Stimulated activated CD8-positive, alpha-beta memory T cell treated with anti-CD3 and anti-CD28 coated beads, Interleukin-4, amount 100 ng/mL, for 24 hours (primary cell): ENCODE data around the gene PLA1A.

Experiments
- DNase-seq: peaks from one replicate; pipeline ENCODE4 v3.0.0-alpha.2; 2020; ENCODE audit warnings: low read depth

PLA1A gene

GRCh38 chr3:119637679-119638477 lies 40.2 kb downstream of the PLA1A start:
- DNase-seq = no peak

DNA sequence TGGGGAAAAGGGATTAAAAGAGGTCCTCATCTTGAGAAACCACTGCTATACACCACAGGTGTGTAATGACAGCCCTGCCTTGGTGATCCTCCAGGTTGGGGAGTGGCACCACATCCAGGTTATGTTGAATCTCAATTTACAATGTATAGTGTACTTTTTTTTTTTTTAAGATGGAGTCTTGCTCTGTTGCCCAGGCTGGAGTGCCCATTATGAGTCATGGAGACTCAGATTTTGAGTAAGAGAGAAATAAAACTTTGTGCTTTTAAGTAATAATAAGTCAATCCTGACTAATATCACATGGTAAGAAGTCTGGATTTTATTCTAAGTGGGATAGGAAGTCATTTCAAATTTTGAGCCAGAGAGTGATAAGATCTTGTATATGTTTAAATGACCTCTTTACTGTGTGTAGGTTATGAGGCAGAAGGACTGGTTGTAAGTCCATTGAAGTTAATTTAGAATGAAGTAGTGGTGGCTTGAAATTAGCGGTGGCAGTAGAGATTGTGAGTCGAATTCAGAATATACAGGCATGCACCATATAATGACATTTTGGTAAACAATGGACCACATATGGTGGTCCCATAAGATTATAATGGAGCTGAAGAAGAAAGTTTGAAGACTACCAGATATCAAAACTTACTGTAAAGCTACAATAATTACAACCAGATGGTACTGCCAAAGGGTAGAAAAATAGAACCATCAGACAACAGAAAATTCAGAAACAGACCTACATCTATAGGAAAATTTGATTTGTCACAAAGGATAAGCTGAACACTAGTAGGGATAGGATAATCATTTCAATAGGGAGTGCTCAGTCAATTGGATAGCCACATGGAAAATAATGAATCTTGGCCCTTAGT lies 42.0 kb downstream of the PLA1A start:
- DNase-seq = no peak

GRCh38 chr3:119641416-119641815 lies 43.7 kb downstream of the PLA1A start:
- DNase-seq = no peak

- no peak for DNase-seq
These were observed 45.2 kb downstream of the PLA1A start for GRCh38 chr3:119642746-119643473.

- no peak for DNase-seq
These were observed 45.8 kb downstream of the PLA1A start for GRCh38 chr3:119643528-119643927.

DNA sequence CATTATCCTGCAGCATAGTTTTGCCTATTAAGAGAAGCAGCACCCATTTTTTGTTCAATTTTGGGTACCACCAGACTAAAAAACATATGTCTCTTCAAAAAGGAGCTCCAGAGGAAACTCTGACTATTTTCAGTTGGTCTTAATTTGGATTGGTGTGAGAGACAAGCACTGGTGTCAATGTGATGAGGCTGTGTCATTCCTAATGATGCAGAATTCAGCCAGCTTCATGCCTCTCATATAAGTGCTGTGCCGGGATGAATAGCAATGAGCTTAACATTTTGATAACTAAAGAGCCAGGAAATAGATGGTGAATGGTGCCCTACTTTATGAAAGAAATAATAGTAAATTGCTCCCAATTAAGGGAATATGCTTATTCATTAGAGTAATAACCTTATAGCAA lies 46.8 kb downstream of the PLA1A start:
- DNase-seq = no peak

DNA sequence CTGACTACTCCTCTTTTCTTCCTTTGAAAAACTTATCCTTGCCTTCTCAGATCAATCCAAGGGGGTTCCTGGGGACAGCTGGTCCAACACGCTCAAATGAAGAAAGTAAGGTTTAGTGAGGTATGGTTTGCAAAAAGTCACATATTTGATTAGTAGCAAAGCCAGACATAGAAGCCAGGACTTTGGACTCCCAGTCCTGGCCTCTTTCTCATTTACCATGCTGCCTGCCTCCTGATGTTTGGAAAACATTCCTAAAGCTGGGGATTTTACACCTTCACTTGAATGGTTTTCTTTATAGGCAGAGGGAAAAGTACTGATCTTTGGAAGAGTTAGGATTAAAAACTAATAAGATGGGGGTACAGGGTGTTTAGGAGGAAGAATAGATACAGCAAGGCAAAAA lies 48.1 kb downstream of the PLA1A start:
- no peak for DNase-seq

- DNase-seq = no peak
These were observed 49.5 kb downstream of the PLA1A start for GRCh38 chr3:119647171-119647570.

DNA sequence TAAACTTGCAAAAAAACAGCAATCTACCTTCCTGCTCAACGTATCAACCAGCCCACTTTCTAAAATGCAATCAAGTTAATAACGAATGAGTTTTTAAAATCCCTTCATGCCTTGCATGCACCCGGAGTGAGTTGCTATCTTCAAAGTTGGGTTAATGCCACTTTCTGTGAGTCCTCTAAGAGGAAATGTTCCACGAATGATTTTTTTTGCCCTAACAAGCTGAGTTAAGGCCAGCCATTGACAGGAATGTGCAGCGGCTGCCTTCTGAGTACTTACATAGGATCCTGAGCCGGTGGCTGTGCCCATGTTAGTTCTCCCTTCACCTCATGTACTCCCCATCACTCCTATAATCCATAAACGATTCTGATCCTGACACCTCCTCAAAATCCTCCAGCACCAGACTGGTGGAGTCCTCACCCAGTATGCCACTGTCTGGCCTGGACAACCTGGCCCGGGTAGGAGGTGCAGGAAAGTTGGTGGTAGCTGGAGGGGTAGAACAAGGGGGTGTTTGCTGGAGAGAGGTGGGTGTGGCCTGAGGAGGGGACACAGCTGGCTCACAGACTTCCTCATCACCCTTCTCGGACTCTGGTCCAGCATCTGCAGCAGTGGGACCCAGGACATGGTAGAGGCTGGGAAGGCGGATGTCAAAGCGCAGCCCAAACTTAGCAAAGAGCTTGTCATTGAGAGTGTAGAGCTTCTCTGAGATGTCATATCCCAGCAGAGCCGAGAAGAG lies 50.3 kb downstream of the PLA1A start:
- DNase-seq = no peak

DNA sequence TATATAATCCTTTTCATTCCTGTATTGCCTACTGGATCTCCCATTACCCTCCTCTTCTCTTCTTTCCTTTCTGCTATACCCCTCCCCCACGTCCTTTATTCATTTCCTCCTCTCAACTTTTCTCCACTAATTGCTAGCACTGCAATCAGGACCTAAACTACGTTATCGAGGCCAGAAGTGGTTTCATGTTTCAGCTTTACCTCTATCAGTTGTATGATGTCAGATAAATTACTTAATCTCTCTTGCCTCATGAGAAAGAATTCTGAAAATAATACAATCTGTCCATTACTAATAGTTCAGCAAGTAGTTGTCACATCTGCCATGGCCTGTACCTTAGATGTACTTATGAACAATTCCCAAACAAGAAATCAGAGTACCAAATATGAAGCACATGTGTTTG lies 52.1 kb downstream of the PLA1A start:
- DNase-seq = no peak

DNA sequence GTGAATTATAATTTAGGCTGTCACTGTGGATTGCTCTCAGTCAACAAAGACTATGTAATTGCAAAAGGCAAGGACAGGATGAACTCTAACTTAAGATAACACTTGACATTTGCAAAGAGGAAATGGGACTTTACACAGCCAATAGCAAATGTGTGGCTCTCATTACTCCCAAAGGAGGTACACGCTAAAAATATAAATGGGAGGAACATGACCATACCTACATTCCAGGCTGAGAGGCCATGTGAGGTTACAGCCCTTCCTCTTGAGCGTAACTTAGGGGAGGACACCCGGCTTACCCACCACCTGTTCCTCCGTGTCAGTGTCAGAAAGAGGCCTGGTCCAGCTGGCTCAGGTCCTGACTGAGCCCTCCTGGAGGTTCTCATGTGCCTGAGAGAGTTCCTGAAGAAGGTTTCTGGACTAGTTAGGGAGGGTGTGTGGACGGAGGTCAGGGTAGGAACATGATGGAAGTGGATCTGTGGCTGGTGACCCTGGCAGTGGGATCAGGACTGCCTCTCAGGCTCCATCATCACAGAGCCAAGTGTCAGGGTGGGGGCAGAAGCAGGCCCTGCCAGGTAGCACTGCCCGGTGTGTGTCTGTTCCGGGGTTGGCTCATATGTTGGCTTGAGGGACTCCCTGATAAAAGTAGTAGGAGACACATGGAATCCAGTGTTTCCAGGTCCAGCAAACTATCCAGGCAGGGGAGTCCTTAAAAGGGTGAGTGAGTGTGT lies 54.8 kb downstream of the PLA1A start:
- DNase-seq = no peak

DNA sequence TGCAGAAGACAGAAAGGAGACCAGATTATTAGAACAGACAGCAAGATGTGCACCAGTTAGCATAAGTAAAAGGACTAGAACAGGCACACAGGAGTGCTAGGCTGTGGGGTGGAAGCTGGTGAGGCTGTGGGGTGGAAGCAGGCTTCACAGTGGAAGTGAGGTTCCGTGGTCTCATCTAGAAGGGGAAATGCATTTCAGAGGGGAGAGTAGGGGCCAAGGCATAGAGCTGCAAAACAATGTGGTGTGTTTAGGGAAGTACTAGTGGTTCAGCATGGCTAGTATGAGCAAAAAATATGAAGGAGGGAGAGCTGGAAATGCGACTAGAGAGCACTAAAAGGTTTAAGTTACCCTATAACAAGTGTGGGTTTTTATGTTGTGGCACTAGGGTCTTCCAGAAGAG lies 56.2 kb downstream of the PLA1A start:
- DNase-seq = no peak

DNA sequence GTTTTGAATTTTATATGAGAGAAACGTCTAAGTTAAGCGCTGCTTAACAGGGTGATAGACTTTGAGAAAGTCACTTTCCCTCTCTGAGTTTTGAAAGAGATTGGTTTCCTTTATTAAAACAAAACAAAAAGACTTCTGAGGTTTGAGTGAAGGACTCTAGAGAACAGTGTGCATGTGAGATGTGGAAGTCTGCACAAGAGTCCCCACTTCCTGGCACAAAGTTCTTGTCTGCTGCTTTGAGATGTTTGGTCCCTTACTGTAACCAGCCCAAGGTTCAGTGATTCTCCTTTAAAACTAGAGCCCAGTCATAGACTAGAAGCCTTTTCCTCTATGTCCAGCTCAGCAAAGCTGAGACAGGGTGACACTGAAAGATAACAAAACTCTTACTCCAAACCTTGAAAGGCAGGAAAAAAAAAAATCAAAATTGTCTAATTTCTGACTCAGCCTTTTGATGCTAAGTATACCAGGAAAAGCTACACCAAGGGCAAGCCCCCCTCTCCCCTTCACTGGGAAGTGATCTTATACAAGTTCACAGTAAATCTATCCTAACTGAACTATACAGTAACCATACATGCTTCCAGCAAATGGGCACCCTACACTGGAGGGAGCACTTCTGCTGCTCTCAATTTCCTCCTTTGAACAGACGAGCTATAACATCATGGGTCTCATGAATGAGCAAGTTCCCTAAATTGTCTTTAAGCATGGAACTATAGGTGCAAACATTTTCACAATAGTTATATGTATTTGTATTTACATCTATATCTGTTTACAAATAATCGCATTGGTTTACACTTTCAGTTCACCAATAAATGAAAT lies 60.4 kb downstream of the PLA1A start:
- DNase-seq = no peak

DNA sequence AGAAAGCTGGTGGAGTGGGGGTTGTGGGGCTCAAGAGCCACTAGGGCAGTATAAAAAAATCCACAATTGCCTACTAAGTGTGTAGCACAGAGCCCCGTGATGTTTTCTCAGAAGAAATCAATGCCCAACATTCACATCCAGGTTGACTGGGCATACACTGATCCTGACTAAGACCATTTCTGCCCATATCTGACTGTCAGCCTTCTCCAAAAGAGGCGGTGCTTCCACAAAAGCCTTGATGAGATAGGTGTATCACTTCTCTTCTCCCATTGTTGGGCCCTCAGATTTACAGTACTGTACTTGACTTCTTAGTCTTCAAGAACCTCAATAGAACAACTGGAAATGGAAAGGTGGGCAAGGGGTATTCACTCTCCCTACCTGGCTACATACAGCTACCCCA lies 61.3 kb downstream of the PLA1A start:
- DNase-seq = no peak

- no peak for DNase-seq
These were observed 62.1 kb downstream of the PLA1A start for GRCh38 chr3:119659606-119660291.

DNA sequence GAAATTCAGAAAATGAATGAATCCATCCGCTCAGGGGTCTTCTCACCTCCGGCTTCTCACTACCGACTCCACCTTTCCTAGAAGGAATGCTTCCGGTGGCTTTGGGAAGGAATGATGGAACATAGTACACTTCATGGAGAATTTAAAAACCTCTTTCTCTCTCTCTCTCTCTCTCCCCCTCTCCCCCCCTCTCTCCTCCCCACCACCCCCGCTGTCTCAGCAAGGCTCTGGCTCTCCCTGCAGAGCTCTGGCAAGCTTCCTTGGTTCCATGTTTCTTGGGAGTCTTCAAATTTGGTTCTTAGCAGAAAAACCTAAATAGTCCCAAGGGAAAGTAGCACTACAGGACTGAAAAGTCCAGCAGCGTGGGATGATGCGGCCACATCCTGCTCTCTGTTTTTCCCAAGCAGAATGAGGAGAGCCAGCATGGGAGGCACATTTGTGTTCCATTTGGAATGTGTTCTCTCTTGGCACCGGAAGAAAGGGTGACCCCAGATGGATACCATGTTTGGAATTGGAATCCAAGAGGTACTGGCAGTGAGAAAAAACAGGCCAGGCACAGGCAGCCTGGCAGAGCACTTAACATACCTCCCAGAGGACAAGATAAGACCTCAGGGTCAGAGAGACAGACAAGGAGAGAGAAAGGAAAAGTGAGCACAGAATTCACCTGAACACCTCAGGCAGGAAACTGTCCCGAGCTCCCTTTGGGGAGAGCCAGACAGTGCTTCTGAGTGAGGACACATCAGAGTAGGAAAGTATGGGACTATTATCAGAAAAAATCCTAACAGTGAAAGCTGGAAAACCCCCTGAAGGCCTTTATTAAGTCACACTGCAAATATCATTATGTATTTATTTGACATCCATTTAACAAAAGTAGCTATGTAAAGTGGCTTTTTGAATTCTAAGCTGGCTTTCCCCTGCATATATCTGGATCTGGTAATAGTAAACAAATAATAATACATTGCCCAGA lies 63.1 kb downstream of the PLA1A start, which contains the start of gene POPDC2:
Gene POPDC2, minus strand, starts transcription at position 116 of the 967 bp plus-strand sequence. CDS start 166 bp downstream, outside the sequence.
- DNase-seq = no peak

DNA sequence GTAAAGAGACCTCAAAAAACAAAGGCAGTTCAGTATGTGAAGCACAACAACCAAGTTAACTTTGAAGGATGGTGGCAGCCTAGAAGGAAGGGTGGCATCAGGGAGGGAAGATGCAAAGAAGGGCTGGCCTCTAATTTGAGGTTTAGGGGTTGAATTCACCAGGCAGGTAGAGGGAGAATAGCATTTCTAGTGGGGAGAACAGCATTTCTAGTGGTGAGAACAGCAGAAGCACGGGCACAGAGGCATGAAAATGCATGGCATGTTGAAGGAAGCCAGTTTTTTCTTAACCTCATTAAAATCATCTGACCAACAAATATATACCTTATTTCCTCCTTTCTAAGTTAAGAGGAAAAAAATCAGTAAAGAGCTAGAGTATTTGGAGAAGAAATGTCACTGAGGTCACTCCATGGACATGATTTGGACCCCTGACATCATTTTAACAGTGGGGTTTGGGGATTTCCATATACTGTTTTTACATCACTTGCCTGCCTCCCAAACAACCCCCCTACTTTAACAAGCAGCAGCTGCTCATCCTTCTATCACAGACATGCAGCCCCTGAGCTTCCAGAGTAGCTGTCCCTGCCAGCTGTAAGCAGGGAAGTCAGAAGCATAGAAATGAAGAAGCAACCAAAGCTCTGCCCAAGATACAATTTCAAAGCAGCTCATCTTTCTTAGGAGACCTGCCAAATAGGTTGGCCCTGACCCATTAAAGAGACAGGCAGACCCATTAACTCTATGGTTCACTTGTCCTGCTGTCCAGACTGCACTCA lies 65.1 kb downstream of the PLA1A start:
- DNase-seq = no peak

DNA sequence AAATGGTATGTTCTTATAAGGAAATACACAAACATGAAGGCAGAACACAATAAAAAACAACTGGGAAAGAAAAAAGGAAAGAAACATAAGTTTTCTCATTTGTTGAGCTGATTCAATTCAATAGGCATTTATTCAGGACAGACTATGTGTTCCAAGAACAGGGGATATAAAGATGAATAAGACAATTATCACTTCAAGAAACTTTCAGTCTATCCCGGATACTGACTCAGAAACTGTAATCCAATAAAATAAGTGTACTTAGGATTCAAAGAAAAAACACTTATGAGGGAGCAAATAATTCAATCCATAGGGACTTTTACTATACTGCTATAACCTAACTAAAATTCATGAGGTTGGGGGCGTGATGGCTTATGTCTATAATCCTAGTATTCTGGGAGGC lies 66.2 kb downstream of the PLA1A start:
- no peak for DNase-seq
